HFF-Myc (cell line): ENCODE data around the gene GALNT10.
A peak's percentile ranks its signal among the peaks of the same experiment; 100 is the strongest.

Experiments
- DNase-seq: peaks from one replicate; pipeline ENCODE4 v3.0.0-alpha.2; 2011; ENCODE audit warnings: low read depth; ENCODE audit errors: extremely low read depth
- H3K4me3 ChIP-seq: replicated peaks from 2 replicates; pipeline ENCODE4 v1.5.1; 2011; ENCODE audit warnings: low read depth, mild to moderate bottlenecking, control low read depth, low read length
- CTCF ChIP-seq: IDR thresholded peaks from 2 replicates; pipeline ENCODE4 v1.5.1; 2012; ENCODE audit warnings: mild to moderate bottlenecking, low read depth, low read length, control low read depth; ENCODE audit errors: missing control alignments

Gene GALNT10

GRCh38 chr5:154402611-154403010 lies 212.1 kb downstream of the GALNT10 start:
- no peak for DNase-seq
- H3K4me3 ChIP-seq: no peak overlapping the region
- TF ChIP-seq CTCF: no peak

DNA sequence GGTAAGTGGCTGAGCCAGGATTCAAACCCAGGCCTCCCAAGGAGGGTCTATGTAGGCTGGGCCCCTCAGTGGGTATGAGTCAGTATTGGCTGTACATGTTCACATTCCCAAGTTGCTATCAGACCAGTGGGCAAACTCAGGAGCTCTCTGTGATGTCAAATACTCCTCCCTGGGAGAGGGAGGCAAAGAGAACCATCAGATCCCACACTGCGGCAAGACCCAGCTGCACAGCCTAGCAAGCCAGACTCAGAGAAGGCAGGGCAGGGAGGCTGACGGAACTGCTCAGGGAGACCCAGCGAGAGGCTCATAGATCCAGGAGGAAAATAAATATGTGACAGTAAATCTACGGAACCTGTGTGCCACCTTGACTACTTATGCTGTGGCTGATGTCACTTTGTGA lies 212.7 kb downstream of the GALNT10 start:
- no peak overlapping the region for H3K4me3 ChIP-seq
- no peak for TF ChIP-seq CTCF
- no peak for DNase-seq

- no peak overlapping the region for H3K4me3 ChIP-seq
- no peak for TF ChIP-seq CTCF
- DNase-seq: no peak
These were observed 213.3 kb downstream of the GALNT10 start for GRCh38 chr5:154403776-154404387.

DNA sequence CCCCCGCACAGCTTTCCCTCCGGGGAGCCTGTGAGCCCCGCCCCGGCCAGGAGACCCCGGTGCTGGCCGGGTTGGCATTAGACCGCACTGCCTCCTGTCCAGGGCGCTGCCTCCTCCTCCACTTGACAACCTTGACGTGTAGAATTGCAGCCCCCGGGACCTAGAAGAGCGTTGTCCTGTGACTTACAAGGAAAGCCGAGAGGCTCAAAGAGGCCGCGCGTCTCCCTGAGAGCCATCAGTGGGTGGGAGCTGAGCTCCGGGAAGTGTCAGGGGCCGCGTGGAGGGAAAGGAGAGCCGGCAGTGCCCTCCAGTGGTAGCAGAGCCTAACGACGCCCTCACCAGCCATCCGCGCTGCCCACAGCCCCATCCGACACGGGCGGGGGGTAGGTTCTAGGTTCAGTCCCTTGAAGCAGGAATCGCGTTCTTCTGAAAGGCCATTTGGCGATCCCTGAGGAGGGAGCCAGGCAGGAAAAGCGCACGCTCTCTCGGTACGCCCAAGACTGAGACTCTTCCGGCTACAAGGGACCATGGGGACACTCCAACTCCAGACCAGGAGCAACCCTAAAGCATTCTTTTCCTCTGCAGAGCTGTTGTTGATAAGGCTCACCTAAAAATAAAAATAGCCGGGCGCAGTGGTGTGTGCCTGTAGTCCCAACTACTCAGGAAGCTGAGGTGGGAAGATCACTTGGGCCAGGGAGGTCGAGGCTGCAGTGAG lies 214.7 kb downstream of the GALNT10 start:
- peak; percentile 84 for TF ChIP-seq CTCF
- H3K4me3 ChIP-seq: peak overlapping the region; percentile 25
- DNase-seq: peak; percentile 33

- TF ChIP-seq CTCF: no peak
- no peak overlapping the region for H3K4me3 ChIP-seq
- no peak for DNase-seq
These were observed 215.7 kb downstream of the GALNT10 start for GRCh38 chr5:154406231-154406630.

DNA sequence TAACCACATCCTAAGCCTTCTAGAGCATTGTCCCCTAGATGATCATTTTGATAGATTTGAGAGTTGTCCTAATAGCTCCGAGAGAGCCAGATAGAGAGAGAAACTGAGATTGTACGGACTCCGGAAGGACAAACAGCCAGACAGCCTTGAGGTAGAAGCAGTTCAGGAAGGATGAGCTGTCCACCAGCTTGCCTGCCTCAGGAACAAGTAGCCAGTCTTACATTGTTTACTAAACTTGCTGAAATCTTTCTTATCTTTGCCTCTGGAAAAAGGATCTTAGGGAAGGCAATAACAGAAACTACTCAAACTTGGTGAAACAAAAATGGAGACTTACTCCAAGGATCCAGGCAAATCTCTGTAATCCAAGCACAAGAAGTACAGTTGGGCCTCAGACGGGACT lies 216.3 kb downstream of the GALNT10 start:
- H3K4me3 ChIP-seq: no peak overlapping the region
- no peak for TF ChIP-seq CTCF
- DNase-seq: no peak
